Parathyroid adenoma (tissue), 2 donors: ENCODE results near the gene GALNT17.

Experiments
- H2AFZ ChIP-seq: fragments of 300-600 bp; sonication (generic); one replicate; pipeline ENCODE4 v1.7.0; 2017; ENCODE audit warnings: antibody characterized with exemption, mild to moderate bottlenecking
- H3K27ac ChIP-seq: fragments of 300-600 bp; sonication (generic); one replicate; pipeline ENCODE4 v1.7.0; 2017
- H3K27me3 ChIP-seq: fragments of 300-600 bp; sonication (generic); one replicate; pipeline ENCODE4 v1.7.0; 2017; ENCODE audit warnings: low read length; ENCODE audit not compliant: control insufficient read depth, insufficient read depth
- H3K36me3 ChIP-seq: fragments of 300-600 bp; sonication (generic); one replicate; pipeline ENCODE4 v1.7.0; 2017; ENCODE audit warnings: low read length; ENCODE audit not compliant: control insufficient read depth, insufficient read depth
- H3K4me1 ChIP-seq: fragments of 300-600 bp; sonication (generic); one replicate; pipeline ENCODE4 v1.7.0; 2017; ENCODE audit warnings: control low read depth
- H3K4me2 ChIP-seq: fragments of 300-600 bp; sonication (generic); one replicate; pipeline ENCODE4 v1.7.0; 2017; ENCODE audit warnings: low read length
- H3K4me3 ChIP-seq: fragments of 300-600 bp; sonication (generic); one replicate; pipeline ENCODE4 v1.7.0; 2017; ENCODE audit warnings: low read depth, low read length
- H3K79me2 ChIP-seq: fragments of 300-600 bp; sonication (generic); one replicate; pipeline ENCODE4 v1.7.0; 2017; ENCODE audit warnings: control low read depth
- H3K9ac ChIP-seq: fragments of 300-600 bp; sonication (generic); one replicate; pipeline ENCODE4 v1.7.0; 2017; ENCODE audit warnings: mild to moderate bottlenecking
- H3K9me3 ChIP-seq: fragments of 300-600 bp; sonication (generic); one replicate; pipeline ENCODE4 v1.7.0; 2017; ENCODE audit warnings: low read length; ENCODE audit not compliant: control insufficient read depth
- CTCF ChIP-seq: fragments of 300-600 bp; sonication (generic); IDR thresholded peaks from one replicate; pipeline ENCODE4 v1.7.0; 2017; ENCODE audit warnings: antibody characterized with exemption, mild to moderate bottlenecking
- donor health status: primary hyperparathyroidism.

GALNT17 gene

GRCh38 chr7:71132377-71133231 lies 660 bp downstream of the GALNT17 start:
- H3K79me2 ChIP-seq: no peaks in the 10 kb centered on the region
- H3K36me3 ChIP-seq: no peaks in the 10 kb centered on the region
- H3K9ac ChIP-seq: no peak overlapping the region
- H3K27me3 ChIP-seq: no peaks in the 10 kb centered on the region
- TF ChIP-seq CTCF: no peak
- H3K9me3 ChIP-seq: no peaks in the 10 kb centered on the region
- H3K4me2 ChIP-seq: no peak overlapping the region
- H3K4me1 ChIP-seq: no peaks in the 10 kb centered on the region
- no peak overlapping the region for H3K4me3 ChIP-seq
- no peak overlapping the region for H3K27ac ChIP-seq
- H2AFZ ChIP-seq: no peak overlapping the region

GRCh38 chr7:71133232-71133622 lies 1.3 kb downstream of the GALNT17 start:
- Histone ChIP-seq H3K4me1 (no peaks in the 10 kb centered on the region), H3K9me3 (no peaks in the 10 kb centered on the region), H3K4me2 (no peak overlapping the region), H3K4me3 (no peak overlapping the region), H3K36me3 (no peaks in the 10 kb centered on the region), H2AFZ (no peak overlapping the region), H3K27ac (no peak overlapping the region), H3K79me2 (no peaks in the 10 kb centered on the region), H3K9ac (no peak overlapping the region), H3K27me3 (no peaks in the 10 kb centered on the region)
- no peak for TF ChIP-seq CTCF

- Histone ChIP-seq H3K9me3 (no peaks in the 10 kb centered on the region), H3K9ac (no peak overlapping the region), H3K27ac (no peak overlapping the region), H3K4me2 (no peak overlapping the region), H3K36me3 (no peaks in the 10 kb centered on the region), H3K27me3 (no peaks in the 10 kb centered on the region), H3K4me1 (no peaks in the 10 kb centered on the region), H3K79me2 (no peaks in the 10 kb centered on the region), H2AFZ (no peak overlapping the region), H3K4me3 (no peak overlapping the region)
- TF ChIP-seq CTCF: no peak
Measured at GRCh38 chr7:71133856-71134255, 1.9 kb downstream of the GALNT17 start.

GRCh38 chr7:71135116-71135515 lies 3.2 kb downstream of the GALNT17 start:
- no peak for TF ChIP-seq CTCF
- H3K79me2 ChIP-seq: no peaks in the 10 kb centered on the region
- H3K27ac ChIP-seq: no peak overlapping the region

GRCh38 chr7:71135663-71136062 lies 3.7 kb downstream of the GALNT17 start:
- H3K4me2 ChIP-seq: no peak overlapping the region
- no peaks in the 10 kb centered on the region for H3K4me1 ChIP-seq
- H3K36me3 ChIP-seq: no peaks in the 10 kb centered on the region
- no peaks in the 10 kb centered on the region for H3K79me2 ChIP-seq
- H2AFZ ChIP-seq: no peak overlapping the region
- no peak overlapping the region for H3K27ac ChIP-seq
- no peak overlapping the region for H3K9ac ChIP-seq
- no peak for TF ChIP-seq CTCF
- no peak overlapping the region for H3K4me3 ChIP-seq
- H3K27me3 ChIP-seq: no peaks in the 10 kb centered on the region
- H3K9me3 ChIP-seq: no peaks in the 10 kb centered on the region

More at GRCh38 chr7:71135116-71135515, 3.2 kb downstream of the GALNT17 start:
- H3K4me3 ChIP-seq: no peak overlapping the region
- no peaks in the 10 kb centered on the region for H3K9me3 ChIP-seq
- H3K9ac ChIP-seq: no peak overlapping the region
- no peak overlapping the region for H2AFZ ChIP-seq
- H3K4me2 ChIP-seq: no peak overlapping the region
- H3K36me3 ChIP-seq: no peaks in the 10 kb centered on the region
- no peaks in the 10 kb centered on the region for H3K27me3 ChIP-seq
- no peaks in the 10 kb centered on the region for H3K4me1 ChIP-seq
